Measurements from ENCODE around the gene PHTF1.

GRCh38 chr1:113714606-113715269, 44.5 kb downstream of the PHTF1 start:
- no peak for TF ChIP-seq YY1 (IDR thresholded peaks at IDR 0.05; ENCODE audit: low read depth)
- TF ChIP-seq ZBTB7A (IDR thresholded peaks at IDR 0.05; ENCODE audit: low read depth): no peak
- TF ChIP-seq EP300 (IDR thresholded peaks at IDR 0.05; ENCODE audit: borderline replicate concordance): no peak
- 0 out of 2 replicates have a peak, but pooled peaks have one; percentile 7 for TF ChIP-seq RAD21 (IDR thresholded peaks at IDR 0.05; ENCODE audit: low read depth)
